KBM-7 (cell line): ENCODE measurements around the gene TOM1L1.

ENCODE experiments used
- DNase-seq: peaks from one replicate; pipeline ENCODE4 v3.0.0-alpha.2; 2015
- in situ Hi-C: fragments of 300-500 bp; cut with MboI; formaldehyde crosslinking; loops from 2 replicates; pipeline ENCODE4 v1.14.3; 2020; ENCODE audit warnings: low sequenced_read_pairs, low pct_unique_long_range_greater_than_20kb, mixed read lengths

TOM1L1 gene

DNA sequence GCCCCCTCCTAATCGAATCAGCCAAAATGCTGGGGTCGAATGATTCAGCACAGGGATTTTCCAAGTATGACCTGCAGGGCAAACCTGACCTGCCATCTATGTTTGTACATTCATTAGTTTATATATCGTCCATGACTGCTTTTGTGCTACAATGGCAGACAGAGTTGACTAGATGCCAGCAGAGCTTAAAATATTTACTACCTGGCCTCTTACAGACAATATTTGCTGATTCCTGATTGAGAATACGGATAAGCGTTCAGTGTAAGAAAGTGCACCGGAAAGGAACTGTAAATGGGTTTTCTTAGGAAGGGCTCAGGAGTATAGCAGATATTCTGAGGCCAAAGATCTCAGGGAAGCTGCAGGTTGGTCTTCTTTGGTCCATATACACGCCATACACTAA is 11.7 kb upstream of the TOM1L1 start:
- DNase-seq, result no peak
- in situ Hi-C loops, result no loop called here

DNA sequence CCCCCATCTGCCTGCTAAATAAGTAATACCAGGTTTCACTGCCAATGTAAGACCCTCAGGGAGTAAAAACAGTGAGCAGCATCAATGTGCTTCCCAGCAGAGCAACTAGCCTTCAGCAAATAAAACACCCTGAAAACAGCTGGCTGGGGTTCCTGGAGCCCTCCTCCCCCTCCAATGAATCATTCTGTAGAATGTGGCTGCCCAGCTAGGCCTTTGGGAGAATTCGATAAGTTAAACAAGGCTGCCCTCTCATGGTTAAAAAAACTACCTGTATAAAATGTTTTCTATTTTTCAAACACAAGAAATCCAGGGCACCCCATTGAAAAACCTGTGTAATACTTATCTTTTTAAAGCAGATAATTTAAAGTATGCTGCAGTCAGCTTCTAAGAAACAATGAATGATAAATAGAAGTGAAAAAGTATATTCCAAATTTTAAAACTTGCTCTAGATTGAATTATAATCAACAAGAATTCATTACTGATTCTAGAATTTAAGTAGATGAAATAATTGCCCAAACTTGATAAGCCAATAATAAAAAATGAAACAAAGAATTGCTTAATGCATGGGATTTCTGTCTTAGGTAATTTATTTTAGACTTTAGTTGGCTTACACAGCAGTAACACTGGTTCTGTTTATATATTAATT is 9.4 kb upstream of the TOM1L1 start:
- in situ Hi-C loops, result no loop called here
- peak; percentile 54 for DNase-seq

DNA sequence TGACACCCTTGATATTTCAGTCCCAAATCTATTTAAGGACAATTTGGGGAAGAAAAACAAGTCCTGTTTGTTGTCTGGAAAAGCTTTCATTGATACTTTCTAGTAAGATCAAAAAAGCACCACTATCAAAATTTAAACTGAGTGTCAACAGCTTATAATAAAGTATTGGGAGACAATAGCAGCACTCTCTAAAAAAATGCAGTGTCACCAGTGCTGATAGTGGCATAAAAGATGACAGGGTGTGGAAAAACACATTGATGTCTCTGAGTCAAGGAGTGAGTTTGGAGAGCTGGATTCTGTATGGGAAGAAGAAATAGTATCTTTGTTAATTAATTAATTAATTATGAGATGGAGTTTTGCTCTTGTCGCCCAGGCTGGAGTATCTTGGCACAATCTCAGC is 8.3 kb upstream of the TOM1L1 start:
- in situ Hi-C loops, result no loop called here
- no peak for DNase-seq

DNA sequence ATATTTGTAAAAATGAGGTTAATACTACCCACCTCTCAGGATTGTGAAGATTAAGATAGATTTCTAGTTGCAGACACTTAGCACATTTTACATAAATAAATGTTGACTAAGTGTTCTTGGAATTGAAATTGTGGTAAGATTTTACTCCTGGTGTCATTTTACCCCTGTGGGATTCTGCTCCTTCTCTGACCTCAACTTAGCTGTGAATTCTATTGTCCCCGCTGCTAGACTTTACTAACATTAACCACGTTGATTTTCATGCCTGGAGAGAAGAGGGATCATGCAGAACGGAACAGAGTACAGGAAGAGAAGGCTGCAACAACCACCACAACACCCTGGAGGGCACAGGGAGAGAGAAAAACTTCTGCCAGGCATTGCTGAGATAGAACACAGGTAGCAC is 2.1 kb upstream of the TOM1L1 start:
- DNase-seq, result no peak
- in situ Hi-C loops, result no loop called here

DNA sequence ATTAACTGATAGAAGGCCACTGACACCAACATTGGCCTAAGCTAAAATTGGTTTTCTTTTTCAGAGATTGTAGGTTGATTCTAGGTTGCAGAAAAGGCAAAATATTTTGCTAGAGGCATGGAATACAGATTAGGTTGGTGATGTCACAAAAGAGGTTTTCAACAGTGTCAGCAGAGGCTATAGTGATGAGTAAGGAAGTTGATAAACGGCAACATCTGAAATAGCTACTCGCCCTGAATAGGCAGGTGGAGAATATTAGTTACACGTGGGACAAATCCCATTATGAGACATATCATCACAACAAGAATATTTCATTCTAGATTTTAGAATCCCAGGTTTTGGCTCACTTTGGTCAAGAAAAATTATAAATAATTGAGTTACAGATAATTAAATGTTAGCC is 1.5 kb upstream of the TOM1L1 start:
- no peak for DNase-seq
- in situ Hi-C loops, result no loop called here

DNA sequence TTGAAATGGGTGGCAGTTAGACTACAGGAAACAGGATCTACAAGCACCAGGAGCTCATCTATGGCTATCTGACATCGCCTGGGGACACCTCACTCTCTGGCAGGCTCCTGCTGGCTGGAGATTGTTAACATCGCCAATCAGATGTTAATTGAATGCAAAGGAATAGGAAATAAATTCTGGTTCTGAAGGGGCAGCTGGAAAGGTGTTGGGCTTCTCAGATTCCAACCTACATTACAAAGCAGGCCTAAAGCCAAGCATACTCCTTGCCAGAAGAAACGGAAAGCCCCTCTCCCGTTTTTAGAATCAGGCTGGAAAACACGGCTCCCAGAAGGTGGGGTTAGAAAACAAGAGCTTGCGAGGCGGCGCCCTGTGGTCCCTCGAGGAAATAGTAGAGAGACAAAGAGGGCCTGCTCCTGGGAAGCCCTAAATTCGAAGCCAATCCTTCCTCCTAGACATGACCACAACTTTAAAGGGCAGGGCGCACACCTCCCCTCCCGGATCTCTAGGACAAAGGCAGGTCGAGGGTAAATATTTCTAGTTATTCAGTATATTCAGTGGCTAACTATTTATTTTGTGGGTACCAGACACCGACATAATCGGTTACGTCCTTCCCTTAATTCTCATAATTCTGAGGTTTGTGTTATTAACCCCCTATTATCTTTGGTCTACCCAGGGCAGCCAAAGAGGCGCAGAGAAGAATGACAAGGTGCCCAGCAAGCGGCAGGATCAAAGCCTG is 763 bp upstream of the TOM1L1 start:
- in situ Hi-C loops, result no loop called here
- peak; percentile 13 for DNase-seq

DNA sequence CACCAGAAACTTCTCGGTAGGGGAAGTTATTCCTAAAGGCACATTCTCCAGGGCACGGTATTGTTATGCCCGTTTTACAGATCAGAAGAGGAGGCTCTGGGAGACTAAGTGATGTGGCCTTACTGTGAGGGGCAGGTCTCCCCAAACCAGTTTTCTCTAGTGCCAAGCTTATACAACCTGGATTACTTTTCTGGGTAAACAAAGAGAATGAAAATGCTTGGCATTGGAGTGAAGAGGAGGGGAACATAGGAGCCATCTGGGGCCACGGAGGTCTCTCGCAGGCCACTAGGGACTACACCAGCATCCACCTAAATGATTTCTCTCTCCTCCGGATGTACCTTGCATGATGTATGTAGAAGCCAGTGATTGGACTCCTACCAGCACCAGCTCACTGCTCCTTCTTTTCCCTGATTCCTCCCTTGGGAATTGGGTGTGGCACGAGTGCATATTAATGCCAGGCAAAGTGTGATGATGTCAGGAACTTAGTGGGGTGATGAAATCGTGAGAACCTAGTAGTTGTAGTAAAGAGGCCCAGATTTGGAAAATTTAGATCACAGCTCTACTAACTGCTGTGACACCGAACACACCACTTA is 674 bp downstream of the TOM1L1 start:
- in situ Hi-C loops, result no loop called here
- no peak for DNase-seq

DNA sequence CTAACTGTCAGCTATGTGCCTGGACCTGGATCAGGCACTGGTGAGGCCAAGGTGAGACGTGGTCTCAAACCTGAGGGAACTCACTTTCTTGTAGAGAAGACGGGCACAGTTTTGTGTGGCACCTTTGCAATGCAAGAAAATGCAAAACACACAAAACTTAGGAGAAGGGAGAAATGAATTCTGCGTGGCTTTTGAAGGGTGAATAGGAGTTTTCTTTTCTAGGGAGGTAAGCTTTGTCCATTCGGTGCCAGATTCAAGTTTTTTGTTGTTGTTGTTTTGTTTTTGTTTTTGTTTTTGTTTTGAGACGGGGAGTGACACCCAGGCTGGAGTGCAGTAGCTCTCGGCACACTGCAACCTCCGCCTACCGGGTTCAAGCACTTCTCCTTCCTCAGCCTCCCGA is 1.4 kb downstream of the TOM1L1 start:
- in situ Hi-C loops, result no loop called here
- no peak for DNase-seq

DNA sequence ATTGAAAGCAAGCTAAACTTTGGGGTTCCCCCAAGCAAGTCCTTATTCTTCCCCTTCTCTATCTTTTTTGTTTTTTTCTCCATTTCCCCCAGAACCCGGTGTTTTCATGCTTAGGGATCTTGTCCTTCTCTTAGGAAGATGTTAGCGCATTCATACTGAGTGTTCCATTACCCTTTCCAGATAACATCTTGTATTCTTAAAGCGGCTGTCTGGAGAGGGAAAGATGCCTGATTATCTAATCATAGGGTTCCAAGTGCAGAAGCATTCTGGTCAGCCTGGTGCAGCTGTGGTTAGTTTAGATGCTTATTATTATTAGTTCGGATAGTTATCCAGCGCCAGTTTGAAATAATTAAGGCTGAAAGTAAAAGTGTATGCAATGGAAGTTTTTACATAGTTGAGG is 2.0 kb downstream of the TOM1L1 start:
- in situ Hi-C loops, result no loop called here
- no peak for DNase-seq

DNA sequence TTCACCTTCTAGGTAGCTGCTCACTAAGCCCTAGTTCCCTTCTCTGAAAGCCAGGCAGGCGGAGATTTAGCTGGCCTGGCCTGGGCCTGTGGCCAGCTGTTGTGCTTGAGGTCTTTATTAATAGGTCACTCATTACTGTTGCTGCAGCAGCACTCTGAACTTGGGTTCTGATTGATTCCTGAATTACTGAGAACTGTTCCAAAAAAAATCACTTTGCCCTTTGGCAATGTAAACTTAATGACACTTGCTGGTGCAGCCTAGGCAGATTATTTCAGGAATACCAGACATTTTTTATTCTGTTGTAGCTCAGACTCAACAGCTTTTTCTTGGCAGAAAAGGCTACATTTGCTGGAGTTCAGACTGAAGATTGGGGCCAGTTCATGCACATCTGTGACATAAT is 2.7 kb downstream of the TOM1L1 start:
- in situ Hi-C loops, result no loop called here
- no peak for DNase-seq

DNA sequence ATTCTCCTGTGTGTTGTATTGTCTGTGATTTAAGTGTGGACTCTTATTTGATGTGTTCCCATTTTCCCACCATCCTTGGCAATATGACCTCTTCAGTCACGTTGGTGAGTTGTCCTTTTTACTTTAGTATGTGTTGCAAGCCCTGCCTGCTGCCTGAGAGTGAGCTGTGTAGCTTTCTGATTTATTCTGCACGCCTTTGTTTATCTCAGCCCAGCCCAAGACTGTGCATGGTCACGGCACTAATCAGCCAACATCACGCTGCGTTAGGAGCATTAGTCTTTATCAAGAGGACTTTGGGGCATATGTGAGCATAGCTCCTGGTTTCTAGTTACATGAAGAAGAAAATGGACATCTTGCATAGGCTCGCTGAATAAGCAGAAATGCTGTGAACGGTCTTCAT is 6.0 kb downstream of the TOM1L1 start:
- in situ Hi-C loops, result no loop called here
- DNase-seq, result no peak

DNA sequence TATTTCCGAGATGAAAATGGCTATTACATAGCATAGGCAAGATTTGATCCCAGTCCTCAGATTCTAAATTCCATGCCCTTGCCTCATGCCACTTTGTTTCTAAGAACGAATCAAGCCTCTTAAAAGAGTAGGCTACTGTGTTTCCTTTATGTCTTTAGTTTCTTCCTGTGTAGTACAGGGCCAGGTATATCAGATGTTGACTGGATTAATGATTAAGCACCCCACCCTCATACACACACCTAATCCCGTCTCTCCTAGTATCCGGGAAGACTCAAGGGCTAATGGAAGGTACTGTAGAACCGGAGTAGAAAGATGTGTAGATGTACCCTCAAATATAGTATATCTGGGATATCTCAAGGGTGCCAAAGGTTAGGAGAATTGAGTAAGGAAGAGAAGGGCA is 6.7 kb downstream of the TOM1L1 start:
- DNase-seq, result no peak
- in situ Hi-C loops, result no loop called here

DNA sequence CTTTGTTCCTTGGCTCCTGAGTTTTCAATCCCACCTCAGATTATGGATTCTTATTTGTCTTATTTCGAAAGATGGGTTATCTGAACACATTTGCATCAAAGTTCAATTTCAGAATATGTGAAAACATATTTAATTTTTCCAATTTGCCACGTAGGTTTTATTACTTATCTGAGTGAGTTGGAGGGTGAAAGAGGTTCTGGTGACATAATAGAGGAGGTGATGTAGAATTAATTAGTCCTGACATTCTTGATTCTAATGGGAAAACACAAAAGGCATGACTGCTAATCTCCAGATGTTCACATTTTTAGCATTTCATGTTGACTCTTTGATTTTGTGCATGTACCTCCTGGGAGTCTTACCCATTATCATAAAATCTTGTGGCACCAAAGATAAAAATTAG is 9.1 kb downstream of the TOM1L1 start:
- in situ Hi-C loops, result no loop called here
- no peak for DNase-seq

DNA sequence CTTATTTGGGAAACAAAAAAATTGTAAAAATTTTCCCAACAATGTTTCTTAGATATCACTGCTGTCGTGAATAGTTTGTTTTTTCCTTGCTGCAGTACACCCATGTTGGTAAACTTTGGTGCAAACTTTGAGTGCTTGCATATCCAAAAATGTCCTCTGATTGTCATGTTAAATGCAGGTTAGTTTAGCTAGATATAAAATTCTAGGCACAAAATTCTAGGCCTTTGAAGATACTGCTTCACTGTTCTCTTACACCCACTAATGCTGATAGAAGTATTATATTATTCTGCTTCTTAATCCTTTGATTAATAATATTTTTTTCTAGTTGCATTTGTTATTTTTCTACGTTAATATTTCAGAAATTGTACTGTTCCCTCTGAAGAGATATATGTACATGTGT is 16.1 kb downstream of the TOM1L1 start:
- in situ Hi-C loops, result no loop called here
- DNase-seq, result no peak

DNA sequence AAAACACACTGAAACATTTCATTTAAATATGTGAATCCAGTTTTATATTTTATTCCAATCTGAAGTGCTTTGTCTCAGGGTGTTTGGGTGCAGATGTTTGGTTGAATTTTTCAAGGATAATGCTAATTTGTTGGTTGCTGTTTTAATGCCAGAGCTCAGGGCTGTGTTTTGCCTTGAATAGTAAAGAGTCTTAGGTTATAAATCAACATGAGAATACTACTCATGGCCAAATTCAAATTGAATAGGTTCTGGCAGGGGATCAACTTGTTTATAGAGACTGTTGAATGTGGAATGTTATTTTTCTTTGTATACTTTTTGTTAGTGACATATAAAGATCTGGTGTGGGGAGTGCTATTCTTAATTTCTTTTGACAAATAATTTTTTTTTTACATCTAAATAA is 18.8 kb downstream of the TOM1L1 start:
- DNase-seq, result no peak
- in situ Hi-C loops, result no loop called here

DNA sequence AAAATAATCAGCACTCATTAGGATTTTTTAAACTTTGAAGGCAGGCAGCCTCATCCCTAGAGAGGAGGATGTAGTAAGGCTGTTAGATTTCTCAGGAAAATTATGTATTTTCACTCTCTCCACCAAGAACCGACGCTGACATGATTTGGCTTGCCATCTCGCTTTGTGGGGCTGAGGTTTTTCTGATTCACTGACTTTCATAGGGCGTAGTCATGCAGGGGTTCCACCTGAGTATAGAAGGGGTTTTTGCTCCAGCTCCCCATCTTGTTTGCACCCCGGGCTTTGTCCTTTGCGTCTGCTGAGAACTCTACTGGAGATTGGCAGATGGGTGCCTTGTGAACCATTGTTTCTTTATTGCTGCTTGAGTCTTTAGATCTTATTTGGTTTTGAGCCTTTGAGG is 20.2 kb downstream of the TOM1L1 start:
- in situ Hi-C loops, result no loop called here

DNA sequence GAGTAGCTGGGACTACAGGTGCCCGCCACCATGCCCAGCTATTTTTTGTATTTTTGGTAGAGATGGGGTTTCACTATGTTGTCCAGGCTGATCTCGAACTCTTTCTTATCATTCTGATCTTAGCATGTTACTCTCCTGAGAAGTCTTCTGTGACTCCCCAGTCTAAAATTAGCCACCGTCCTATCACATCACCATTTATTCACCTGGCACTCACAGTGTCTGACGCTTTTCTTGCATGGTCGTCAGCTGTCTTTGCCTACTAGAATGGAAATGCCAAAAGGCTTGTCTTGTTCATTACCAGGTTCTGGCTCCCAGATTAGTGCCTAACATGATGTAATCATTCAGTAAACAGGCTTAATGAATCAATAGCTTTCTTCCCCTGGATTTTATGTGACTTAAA is 23.8 kb downstream of the TOM1L1 start:
- DNase-seq, result no peak
- in situ Hi-C loops, result no loop called here

More for the DNA sequence above, 20.2 kb downstream of the TOM1L1 start:
- no peak for DNase-seq

DNA sequence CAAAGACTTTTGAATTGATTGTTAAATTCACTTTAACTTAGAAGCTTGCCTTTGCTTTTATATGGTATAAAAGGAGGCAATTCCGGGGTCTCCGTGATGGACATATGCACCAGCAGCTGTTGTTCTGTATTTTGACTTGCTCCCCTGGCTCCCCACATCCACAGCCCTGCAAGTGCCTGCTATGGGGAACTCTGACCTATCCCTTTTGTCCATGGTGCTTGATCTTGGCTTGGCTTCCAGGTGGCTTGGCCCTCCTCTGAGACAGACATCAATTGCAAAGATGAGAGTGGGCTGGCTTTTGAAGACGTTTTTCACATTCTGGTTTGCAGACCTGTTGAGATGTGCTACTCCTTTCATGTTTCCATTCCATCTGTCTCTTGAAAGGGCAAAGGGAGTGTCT is 26.9 kb downstream of the TOM1L1 start:
- in situ Hi-C loops, result no loop called here
- DNase-seq, result no peak

DNA sequence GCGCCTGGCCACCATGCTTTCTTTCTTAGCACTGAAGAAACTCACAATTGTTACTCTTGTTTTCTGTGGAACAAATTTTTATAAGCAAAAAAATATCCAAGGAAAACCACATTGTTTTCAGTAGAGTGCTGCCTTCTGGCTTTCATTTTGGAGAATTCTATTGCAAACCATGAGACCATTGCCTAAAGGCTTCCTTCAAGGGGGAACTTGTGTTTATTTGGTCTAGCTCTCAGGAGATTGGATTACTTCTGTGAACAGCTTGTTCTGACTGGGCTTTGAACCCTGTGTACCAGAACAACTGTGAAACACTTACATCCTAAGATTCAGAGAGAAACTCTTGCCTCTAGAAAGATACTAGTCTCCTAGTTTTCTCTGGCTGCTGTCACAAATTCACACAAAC is 32.1 kb downstream of the TOM1L1 start:
- in situ Hi-C loops, result no loop called here

DNA sequence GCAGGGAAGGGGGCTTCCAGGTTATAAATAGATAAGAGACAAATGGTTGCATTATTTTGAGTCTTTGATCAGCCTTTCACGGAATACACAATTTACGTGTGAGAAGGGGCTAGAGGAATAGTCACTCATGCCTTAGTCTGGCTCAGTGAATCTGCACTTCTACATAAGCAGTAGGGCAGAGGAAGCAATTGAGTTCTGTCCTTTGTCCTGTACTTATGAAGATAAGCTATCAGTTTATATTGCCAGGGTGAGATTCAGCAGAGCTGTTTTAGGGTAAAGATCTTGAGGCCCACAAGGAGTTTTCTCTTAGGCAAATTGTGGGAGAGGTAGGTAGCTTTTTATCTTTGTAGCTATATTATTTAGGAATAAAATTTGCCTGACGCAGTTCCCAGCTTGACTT is 33.3 kb downstream of the TOM1L1 start:
- DNase-seq, result no peak
- in situ Hi-C loops, result no loop called here

More for the DNA sequence above, 32.1 kb downstream of the TOM1L1 start:
- DNase-seq, result no peak

DNA sequence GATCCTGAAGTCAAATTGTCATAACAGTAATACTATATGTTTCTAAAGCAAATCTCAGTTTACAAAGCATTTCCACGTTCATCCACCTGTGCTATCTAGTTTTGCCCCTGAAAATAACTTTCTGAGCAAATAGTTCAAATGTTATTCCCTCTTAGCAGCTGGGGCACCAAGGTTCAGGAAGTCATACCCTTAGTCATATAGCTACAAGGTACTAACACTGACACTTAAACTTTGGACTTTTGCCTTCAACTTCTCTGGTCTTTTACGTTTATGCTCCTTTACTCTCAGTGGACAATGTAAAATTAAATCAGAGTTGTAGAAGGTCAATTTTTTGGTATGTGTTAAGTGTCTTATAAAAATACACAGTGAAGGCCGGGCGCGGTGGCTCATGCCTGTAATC is 34.8 kb downstream of the TOM1L1 start:
- DNase-seq, result no peak
- in situ Hi-C loops, result no loop called here
